Breast epithelium (tissue), 3 donors: ENCODE results near the gene DAB2IP.

Experiments used
- POLR2A ChIP-seq: fragments of 450-650 bp; IDR thresholded peaks from one replicate; pipeline ENCODE4 v1.6.1; 2016; ENCODE audit warnings: antibody characterized with exemption, mild to moderate bottlenecking, moderate library complexity
- POLR2AphosphoS5 ChIP-seq, 3 donors: sonication (generic); formaldehyde crosslinking; IDR thresholded peaks; one replicate each; pipeline ENCODE4 v1.6.1; 2017; ENCODE audit warnings: antibody characterized with exemption in 3 of 3
- TF ChIP-seq, protein P1 (sequence below), 3 donors: fragments of 450-650 bp; IDR thresholded peaks; one replicate each; pipeline ENCODE4 v1.5.1; 2016 to 2017; ENCODE audit warnings: antibody characterized with exemption in 3 of 3, mild to moderate bottlenecking in 3 of 3, moderate library complexity in 3 of 3

DNA sequence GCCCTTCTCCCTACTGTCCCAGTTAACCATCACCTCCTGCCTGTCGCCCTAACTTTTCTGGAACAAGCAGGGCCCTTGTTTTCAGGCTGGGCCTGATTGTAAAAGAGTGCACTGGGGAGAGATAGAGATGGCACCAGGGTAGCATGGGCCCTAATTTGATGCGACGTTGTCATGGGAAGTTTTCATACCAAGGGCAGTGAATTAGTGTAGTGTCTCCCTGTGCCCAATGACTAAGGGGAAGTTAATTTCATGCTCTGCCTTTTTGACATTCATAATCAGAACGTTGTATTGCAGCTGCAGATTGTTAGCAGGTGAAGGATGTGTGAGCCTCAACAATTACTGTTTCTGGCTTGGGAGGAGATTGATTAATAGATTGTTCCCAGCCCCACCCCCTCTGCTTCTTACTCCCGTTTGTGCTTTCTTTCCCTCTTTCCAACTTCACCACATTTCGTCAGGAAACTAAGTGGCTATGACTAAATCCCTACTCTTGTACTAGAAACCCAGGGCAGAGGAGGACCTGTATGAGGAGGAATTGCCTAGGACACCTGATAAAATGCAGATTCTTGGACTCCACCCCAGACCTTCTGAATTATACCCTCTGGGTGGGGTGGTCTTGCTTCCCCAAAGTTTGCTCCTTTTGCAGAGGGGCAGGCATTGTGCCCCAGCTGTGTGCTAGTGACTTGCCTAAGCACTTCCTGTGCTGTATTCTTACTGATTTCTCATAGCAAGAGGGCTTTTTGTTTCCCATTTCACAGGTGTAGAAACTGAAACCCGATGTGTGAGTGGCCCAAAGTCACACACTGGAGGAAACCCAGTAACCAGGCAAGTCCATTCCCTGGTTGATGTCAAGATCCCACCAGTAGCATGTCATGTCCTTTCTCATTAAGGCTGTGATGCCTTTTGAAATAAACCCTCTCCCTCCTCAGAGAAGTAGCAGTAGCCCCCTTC, 56.3 kb downstream of the DAB2IP start:
- TF ChIP-seq, protein P1, sequence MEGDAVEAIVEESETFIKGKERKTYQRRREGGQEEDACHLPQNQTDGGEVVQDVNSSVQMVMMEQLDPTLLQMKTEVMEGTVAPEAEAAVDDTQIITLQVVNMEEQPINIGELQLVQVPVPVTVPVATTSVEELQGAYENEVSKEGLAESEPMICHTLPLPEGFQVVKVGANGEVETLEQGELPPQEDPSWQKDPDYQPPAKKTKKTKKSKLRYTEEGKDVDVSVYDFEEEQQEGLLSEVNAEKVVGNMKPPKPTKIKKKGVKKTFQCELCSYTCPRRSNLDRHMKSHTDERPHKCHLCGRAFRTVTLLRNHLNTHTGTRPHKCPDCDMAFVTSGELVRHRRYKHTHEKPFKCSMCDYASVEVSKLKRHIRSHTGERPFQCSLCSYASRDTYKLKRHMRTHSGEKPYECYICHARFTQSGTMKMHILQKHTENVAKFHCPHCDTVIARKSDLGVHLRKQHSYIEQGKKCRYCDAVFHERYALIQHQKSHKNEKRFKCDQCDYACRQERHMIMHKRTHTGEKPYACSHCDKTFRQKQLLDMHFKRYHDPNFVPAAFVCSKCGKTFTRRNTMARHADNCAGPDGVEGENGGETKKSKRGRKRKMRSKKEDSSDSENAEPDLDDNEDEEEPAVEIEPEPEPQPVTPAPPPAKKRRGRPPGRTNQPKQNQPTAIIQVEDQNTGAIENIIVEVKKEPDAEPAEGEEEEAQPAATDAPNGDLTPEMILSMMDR (IDR thresholded peaks at IDR 0.05): no peak
- TF ChIP-seq POLR2AphosphoS5 (IDR thresholded peaks at IDR 0.05): no peak
- no peak for TF ChIP-seq POLR2A
